Cortex of kidney (tissue), 1 donor: ENCODE results near the gene ZG16.

Experiments
- DNase-seq: peaks from one replicate; lab custom pipeline; 2025; lab: John Stamatoyannopoulos, UW

Gene ZG16

GRCh38 chr16:29825145-29826044, 47.3 kb downstream of the ZG16 start:
- DNase-seq: no peak

GRCh38 chr16:29826342-29826695, 48.3 kb downstream of the ZG16 start:
- DNase-seq: no peak

- no peak for DNase-seq
Measured at GRCh38 chr16:29830774-29831173, 52.7 kb downstream of the ZG16 start.

- DNase-seq: no peak
Measured at GRCh38 chr16:29831490-29831889, 53.4 kb downstream of the ZG16 start.
